NCI-H1694 treated with DMSO at 0.1 percent for 48 hours (cell line): ENCODE results near the gene CTBP2.

Source experiments
- DNase-seq: peaks from one replicate; lab custom pipeline; 2025; lab: John Stamatoyannopoulos, UW

Gene CTBP2

GRCh38 chr10:125144693-125145623 lies 15.4 kb downstream of the CTBP2 start:
- no peak for DNase-seq

- DNase-seq, result no peak
Observed at GRCh38 chr10:125144206-125144605, 16.2 kb downstream of the CTBP2 start.

- no peak for DNase-seq
Observed at GRCh38 chr10:125142946-125143345, 17.4 kb downstream of the CTBP2 start.

GRCh38 chr10:125141860-125142484 lies 18.4 kb downstream of the CTBP2 start:
- no peak for DNase-seq

- DNase-seq, result no peak
Observed at GRCh38 chr10:125141150-125141859, 19.1 kb downstream of the CTBP2 start.

GRCh38 chr10:125140151-125140550 lies 20.2 kb downstream of the CTBP2 start:
- no peak for DNase-seq

GRCh38 chr10:125137601-125138438 lies 22.5 kb downstream of the CTBP2 start:
- DNase-seq, result no peak

GRCh38 chr10:125136087-125136486 lies 24.3 kb downstream of the CTBP2 start:
- DNase-seq, result no peak

- no peak for DNase-seq
Observed at GRCh38 chr10:125135771-125136035, 24.7 kb downstream of the CTBP2 start.

GRCh38 chr10:125134916-125135770 lies 25.2 kb downstream of the CTBP2 start:
- DNase-seq, result no peak

- no peak for DNase-seq
Observed at GRCh38 chr10:125134483-125134848, 25.9 kb downstream of the CTBP2 start.

- no peak for DNase-seq
Observed at GRCh38 chr10:125133696-125134482, 26.5 kb downstream of the CTBP2 start.

GRCh38 chr10:125132344-125132743 lies 28.0 kb downstream of the CTBP2 start:
- DNase-seq, result no peak

GRCh38 chr10:125130916-125131315 lies 29.4 kb downstream of the CTBP2 start:
- DNase-seq, result no peak

- no peak for DNase-seq
Observed at GRCh38 chr10:125130260-125130659, 30.1 kb downstream of the CTBP2 start.

GRCh38 chr10:125129076-125129458 lies 31.3 kb downstream of the CTBP2 start:
- DNase-seq, result no peak

- no peak for DNase-seq
Observed at GRCh38 chr10:125128397-125129075, 31.8 kb downstream of the CTBP2 start.

- DNase-seq, result no peak
Observed at GRCh38 chr10:125127986-125128385, 32.4 kb downstream of the CTBP2 start.

- DNase-seq, result no peak
Observed at GRCh38 chr10:125127110-125127509, 33.3 kb downstream of the CTBP2 start.
